Natural killer cell (primary cell): Measurements from ENCODE around the gene MET. TPM values are rescaled to one million over a fixed set of nuclear protein-coding genes. Genes with fewer than 3 reads are reported as not detected.

Experiments used
- ATAC-seq, 3 donors: fragments of 150-1000 bp in 2 of 3; fragments of 200-7000 bp in 1 of 3; cut with Tn5 transposase; 1 replicate in 1 of 3; 2 replicates in 2 of 3; pipeline ENCODE4 v1.10.0; 2021; ENCODE audit warnings: mild to moderate bottlenecking in 2 of 3, moderate library complexity in 2 of 3
- DNase-seq, 2 donors: peaks; one replicate each; pipeline versions ENCODE4 v3.0.0 to v3.0.0-alpha.2; 2013 to 2021; ENCODE audit warnings: mixed read lengths in 1 of 2
- H3K27ac ChIP-seq: one replicate; pipeline ENCODE4 v1.5.1; 2013; ENCODE audit warnings: mild to moderate bottlenecking, low read length
- H3K27me3 ChIP-seq: one replicate; pipeline ENCODE4 v1.6.1; 2013; ENCODE audit warnings: low read length; ENCODE audit not compliant: control insufficient read depth, insufficient read depth
- H3K36me3 ChIP-seq: one replicate; pipeline ENCODE4 v1.6.1; 2013; ENCODE audit warnings: low read length; ENCODE audit not compliant: control insufficient read depth, insufficient read depth
- H3K4me1 ChIP-seq: one replicate; pipeline ENCODE4 v1.6.1; 2013; ENCODE audit warnings: low read length; ENCODE audit not compliant: control insufficient read depth, insufficient read depth
- H3K4me3 ChIP-seq: one replicate; pipeline ENCODE4 v1.5.1; 2013; ENCODE audit warnings: low read length
- H3K9me3 ChIP-seq: one replicate; pipeline ENCODE4 v1.6.1; 2013; ENCODE audit warnings: low read length; ENCODE audit not compliant: control insufficient read depth, insufficient read depth
- H3K27ac Mint-ChIP-seq, 2 donors: one replicate each; pipeline ENCODE4 v1.8.0; 2022; ENCODE audit warnings: mild to moderate bottlenecking in 2 of 2, mixed read lengths in 2 of 2, moderate library complexity in 1 of 2
- H3K27me3 Mint-ChIP-seq, 2 donors: one replicate each; pipeline ENCODE4 v1.8.0; 2022; ENCODE audit warnings: low read depth in 2 of 2, mixed read lengths in 2 of 2
- H3K36me3 Mint-ChIP-seq: one replicate; pipeline ENCODE4 v1.8.0; 2022; ENCODE audit warnings: mixed read lengths
- H3K4me1 Mint-ChIP-seq, 2 donors: one replicate each; pipeline ENCODE4 v1.8.0; 2022; ENCODE audit warnings: mixed read lengths in 2 of 2
- H3K4me3 Mint-ChIP-seq: one replicate; pipeline ENCODE4 v1.8.0; 2022; ENCODE audit warnings: mild to moderate bottlenecking, moderate library complexity, mixed read lengths
- H3K9me3 Mint-ChIP-seq, 2 donors: one replicate each; pipeline ENCODE4 v1.8.0; 2022; ENCODE audit warnings: mixed read lengths in 2 of 2
- CTCF ChIP-seq: fragments of 200-600 bp; IDR thresholded peaks from one replicate; pipeline ENCODE4 v1.8.0; 2022; ENCODE audit warnings: antibody characterized with exemption
- WGBS: methylation state at CpG from one replicate; pipeline ENCODE4 v1.1.7; 2013; ENCODE audit warnings: missing lambda C conversion rate; ENCODE audit not compliant: insufficient coverage; 5-methylcytosine and 5-hydroxymethylcytosine counted together
- intact Hi-C: fragments of 100-400 bp; cut with micrococcal nuclease; formaldehyde crosslinking; loops from one replicate; pipeline ENCODE4 v1.14.2; 2022
- total RNA-seq, 4 donors: library from RNA; stranded (reverse); fragments of 120-200 nt in 1 of 4; gene quantifications; one replicate each; pipeline versions ENCODE4 v1.2.3 to v1.2.4, GENCODE V29; 2013 to 2022

Gene MET
- total RNA-seq, 3 donors from 2014 or later (not counting 1 experiment from before 2014, with no cell fraction given): 0.16 TPM; not detected in 2

GRCh38 chr7:116644628-116645027, 27.4 kb upstream of the MET start:
- no peak overlapping the region for H3K4me3 ChIP-seq
- H3K27me3 Mint-ChIP-seq: peaks cover 12 to 31% of the 10 kb centered on the region in 2 donors
- no peak overlapping the region for H3K27ac ChIP-seq
- no peaks in the 10 kb centered on the region for H3K4me1 Mint-ChIP-seq
- DNase-seq: no peak
- no peaks in the 10 kb centered on the region for H3K36me3 Mint-ChIP-seq
- H3K27me3 ChIP-seq: no peaks in the 10 kb centered on the region
- H3K9me3 Mint-ChIP-seq: no peaks in the 10 kb centered on the region
- no peak for TF ChIP-seq CTCF
- H3K9me3 ChIP-seq: no peaks in the 10 kb centered on the region
- intact Hi-C loops: no loop called here
- H3K27ac Mint-ChIP-seq: no peak overlapping the region
- no peak for ATAC-seq
- WGBS: 80% methylated on average over 6 of the region's 6 CpGs
- no peaks in the 10 kb centered on the region for H3K36me3 ChIP-seq
- H3K4me1 ChIP-seq: no peaks in the 10 kb centered on the region
- no peak overlapping the region for H3K4me3 Mint-ChIP-seq

GRCh38 chr7:116647290-116647689, 24.7 kb upstream of the MET start:
- no peak overlapping the region for H3K4me3 ChIP-seq
- H3K27me3 ChIP-seq: no peaks in the 10 kb centered on the region
- no peaks in the 10 kb centered on the region for H3K4me1 ChIP-seq
- Mint-ChIP-seq H3K4me3 (no peak overlapping the region), H3K4me1 (no peaks in the 10 kb centered on the region), H3K36me3 (no peaks in the 10 kb centered on the region), H3K27me3 (peaks cover 12 to 28% of the 10 kb centered on the region in 2 donors), H3K9me3 (no peaks in the 10 kb centered on the region), H3K27ac (no peak overlapping the region)
- WGBS: 82% methylated on average over 1 of the region's 2 CpGs
- H3K27ac ChIP-seq: no peak overlapping the region
- H3K9me3 ChIP-seq: no peaks in the 10 kb centered on the region
- ATAC-seq (no peak), DNase-seq (no peak)
- intact Hi-C loops: no loop called here
- TF ChIP-seq CTCF: no peak
- no peaks in the 10 kb centered on the region for H3K36me3 ChIP-seq

- Mint-ChIP-seq H3K27me3 (peaks cover 12 to 32% of the 10 kb centered on the region in 2 donors), H3K4me3 (no peak overlapping the region), H3K27ac (no peak overlapping the region), H3K4me1 (no peaks in the 10 kb centered on the region), H3K9me3 (no peaks in the 10 kb centered on the region), H3K36me3 (no peaks in the 10 kb centered on the region)
- 69% methylated on average over 2 of the region's 2 CpGs for WGBS
- no peaks in the 10 kb centered on the region for H3K9me3 ChIP-seq
- no peaks in the 10 kb centered on the region for H3K36me3 ChIP-seq
- no peak overlapping the region for H3K27ac ChIP-seq
- intact Hi-C loops: no loop called here
- no peak for ATAC-seq
- no peak overlapping the region for H3K4me3 ChIP-seq
- H3K27me3 ChIP-seq: no peaks in the 10 kb centered on the region
- TF ChIP-seq CTCF: no peak
- no peak for DNase-seq
- H3K4me1 ChIP-seq: no peaks in the 10 kb centered on the region
These were observed 24.1 kb upstream of the MET start for GRCh38 chr7:116647861-116648260.

- no peak for DNase-seq
- Histone ChIP-seq H3K27ac (no peak overlapping the region), H3K27me3 (no peaks in the 10 kb centered on the region), H3K9me3 (no peaks in the 10 kb centered on the region), H3K4me1 (no peaks in the 10 kb centered on the region), H3K4me3 (no peak overlapping the region), H3K36me3 (no peaks in the 10 kb centered on the region)
- Mint-ChIP-seq H3K27ac (no peak overlapping the region), H3K27me3 (peaks cover 7 to 16% of the 10 kb centered on the region in 2 donors), H3K9me3 (no peaks in the 10 kb centered on the region), H3K4me3 (no peak overlapping the region), H3K36me3 (no peaks in the 10 kb centered on the region), H3K4me1 (no peaks in the 10 kb centered on the region)
- TF ChIP-seq CTCF: no peak
- intact Hi-C loops: no loop called here
- WGBS: 81% methylated on average over 1 of the region's 1 CpG
- ATAC-seq: no peak
These were observed 21.6 kb upstream of the MET start for GRCh38 chr7:116650436-116650835.
